ENCODE results near the gene GGT5.
A peak's percentile ranks its signal among the peaks of the same experiment; 100 is the strongest.
"Not testable (repeated sequence)": the region's sequence is repeated elsewhere in the genome, so short reads cannot be mapped to it uniquely, and the experiment has no call there.

Gene GGT5

GRCh38 chr22:24201681-24202614 is 42.9 kb downstream of the GGT5 start:
- no peak for DNase-seq

- DNase-seq: no peak
Observed at GRCh38 chr22:24200619-24201212, 44.2 kb downstream of the GGT5 start.

- DNase-seq: no peak
Observed at GRCh38 chr22:24198682-24199052, 46.2 kb downstream of the GGT5 start.

- DNase-seq: no peak
Observed at GRCh38 chr22:24191893-24192292, 53.0 kb downstream of the GGT5 start.

- no peak for DNase-seq
Observed at GRCh38 chr22:24191381-24191841, 53.5 kb downstream of the GGT5 start.

- no peak for DNase-seq
Observed at GRCh38 chr22:24190596-24191208, 54.2 kb downstream of the GGT5 start.

DNA sequence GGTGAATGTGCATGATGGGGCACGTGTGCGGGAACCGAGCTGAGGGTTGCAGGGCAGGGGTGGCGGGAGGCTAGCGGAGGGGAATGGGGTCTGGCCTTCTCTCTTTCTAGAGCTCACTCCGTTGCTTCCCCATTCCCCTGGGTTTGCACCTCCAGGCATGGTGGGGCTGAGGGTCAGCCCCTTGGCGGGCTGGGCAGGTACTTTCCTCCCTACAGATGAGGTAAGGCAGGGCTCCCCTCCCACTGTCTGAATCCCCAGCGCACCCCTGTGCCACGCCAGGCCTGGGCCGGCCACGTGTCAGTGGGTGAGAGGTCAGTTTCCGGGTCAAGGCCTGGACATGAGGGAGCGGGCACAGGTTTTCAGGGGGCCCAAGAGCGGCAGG is 54.7 kb downstream of the GGT5 start:
- DNase-seq: no peak

GRCh38 chr22:24189249-24190158 is 55.4 kb downstream of the GGT5 start:
- peak; percentile 12 for DNase-seq

GRCh38 chr22:24188705-24189248 is 56.1 kb downstream of the GGT5 start:
- no peak for DNase-seq

DNA sequence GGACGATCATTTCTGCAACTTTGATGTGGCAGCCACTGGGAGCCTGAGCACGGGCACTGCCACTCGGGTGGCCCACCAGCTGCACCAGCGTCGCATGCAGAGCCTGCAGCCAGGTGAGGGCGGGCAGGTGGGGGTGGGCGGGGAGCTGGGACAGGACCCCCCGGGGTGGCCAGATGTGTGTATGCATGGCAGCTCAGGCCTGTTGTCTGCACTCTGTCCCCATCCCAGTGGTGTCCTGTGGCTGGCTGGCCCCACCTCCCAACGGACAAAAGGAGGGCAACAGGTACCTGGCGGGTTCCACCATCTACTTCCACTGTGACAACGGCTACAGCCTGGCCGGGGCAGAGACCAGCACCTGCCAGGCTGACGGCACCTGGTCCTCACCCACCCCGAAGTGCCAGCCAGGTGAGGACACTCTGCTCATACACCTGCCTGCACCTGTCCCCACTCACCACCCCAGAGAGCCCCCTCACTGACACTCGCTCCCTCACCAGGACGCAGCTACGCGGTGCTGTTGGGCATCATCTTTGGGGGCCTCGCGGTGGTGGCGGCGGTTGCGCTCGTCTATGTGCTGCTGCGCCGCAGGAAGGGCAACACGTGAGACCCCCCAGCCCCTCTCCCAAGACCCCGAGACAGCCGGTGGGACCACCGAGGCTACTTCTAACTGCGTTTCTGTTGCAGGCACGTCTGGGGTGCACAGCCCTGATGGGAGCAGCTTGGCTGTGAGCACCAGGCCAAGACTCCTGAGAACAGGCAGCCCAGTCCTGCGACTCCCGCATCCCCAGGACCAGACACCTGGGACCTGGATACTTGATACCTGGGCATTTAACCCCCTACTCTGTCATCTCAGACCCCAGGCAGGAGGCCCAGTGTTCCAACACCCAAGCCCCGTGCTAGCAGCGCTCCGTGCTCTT is 56.9 kb downstream of the GGT5 start:
- no peak for DNase-seq

- no peak for DNase-seq
Observed at GRCh38 chr22:24186892-24187670, 57.8 kb downstream of the GGT5 start.

DNA sequence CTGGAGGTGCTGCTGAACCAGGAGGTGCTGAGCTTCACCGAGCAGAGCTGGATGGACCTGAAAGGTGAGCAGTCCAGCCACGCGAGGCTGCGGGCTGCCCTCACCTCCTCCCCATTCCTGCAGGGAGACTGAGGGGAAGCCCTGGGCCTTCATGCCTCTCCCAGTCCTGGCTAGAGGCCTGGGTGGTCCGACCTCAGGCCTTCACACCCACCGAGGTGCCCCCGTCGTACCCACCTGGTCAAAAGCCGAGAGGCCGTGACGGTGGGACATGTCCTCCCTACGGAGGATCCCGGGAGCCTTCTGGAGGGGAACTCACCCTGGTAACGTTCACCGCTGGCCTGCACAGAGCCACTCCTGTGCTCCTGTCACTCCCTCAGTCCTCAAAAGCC is 58.5 kb downstream of the GGT5 start:
- no peak for DNase-seq

DNA sequence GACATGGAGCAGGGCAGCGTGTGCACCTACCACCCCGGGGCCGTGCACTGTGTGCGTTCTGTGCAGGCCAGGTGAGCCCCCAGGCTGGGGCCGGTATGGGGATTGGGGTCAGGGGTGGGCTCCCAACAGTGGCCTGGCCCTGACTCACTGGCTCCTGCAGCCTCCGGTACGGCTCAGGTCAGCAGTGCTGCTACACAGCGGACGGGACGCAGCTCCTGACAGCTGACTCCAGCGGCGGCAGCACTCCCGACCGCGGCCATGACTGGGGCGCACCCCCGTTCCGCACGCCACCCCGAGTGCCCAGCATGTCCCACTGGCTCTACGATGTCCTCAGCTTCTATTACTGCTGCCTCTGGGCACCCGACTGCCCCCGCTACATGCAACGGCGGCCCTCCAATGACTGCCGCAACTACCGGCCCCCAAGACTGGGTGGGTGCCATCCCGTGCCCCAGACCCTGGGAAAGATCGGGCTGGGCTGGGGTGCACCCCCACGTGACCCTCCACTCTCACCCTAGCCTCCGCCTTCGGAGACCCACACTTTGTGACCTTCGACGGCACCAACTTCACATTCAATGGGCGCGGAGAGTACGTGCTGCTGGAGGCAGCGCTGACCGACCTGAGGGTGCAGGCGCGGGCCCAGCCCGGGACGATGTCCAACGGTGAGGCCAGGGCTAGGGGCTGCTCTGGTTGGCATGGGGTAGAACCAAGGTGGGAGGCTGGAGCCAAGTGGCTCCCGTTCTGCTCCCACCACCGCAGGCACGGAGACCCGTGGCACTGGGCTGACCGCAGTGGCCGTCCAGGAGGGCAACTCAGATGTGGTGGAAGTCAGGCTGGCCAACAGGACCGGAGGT is 59.2 kb downstream of the GGT5 start:
- DNase-seq: no peak

- no peak for DNase-seq
Observed at GRCh38 chr22:24185001-24185500, 59.8 kb downstream of the GGT5 start.

DNA sequence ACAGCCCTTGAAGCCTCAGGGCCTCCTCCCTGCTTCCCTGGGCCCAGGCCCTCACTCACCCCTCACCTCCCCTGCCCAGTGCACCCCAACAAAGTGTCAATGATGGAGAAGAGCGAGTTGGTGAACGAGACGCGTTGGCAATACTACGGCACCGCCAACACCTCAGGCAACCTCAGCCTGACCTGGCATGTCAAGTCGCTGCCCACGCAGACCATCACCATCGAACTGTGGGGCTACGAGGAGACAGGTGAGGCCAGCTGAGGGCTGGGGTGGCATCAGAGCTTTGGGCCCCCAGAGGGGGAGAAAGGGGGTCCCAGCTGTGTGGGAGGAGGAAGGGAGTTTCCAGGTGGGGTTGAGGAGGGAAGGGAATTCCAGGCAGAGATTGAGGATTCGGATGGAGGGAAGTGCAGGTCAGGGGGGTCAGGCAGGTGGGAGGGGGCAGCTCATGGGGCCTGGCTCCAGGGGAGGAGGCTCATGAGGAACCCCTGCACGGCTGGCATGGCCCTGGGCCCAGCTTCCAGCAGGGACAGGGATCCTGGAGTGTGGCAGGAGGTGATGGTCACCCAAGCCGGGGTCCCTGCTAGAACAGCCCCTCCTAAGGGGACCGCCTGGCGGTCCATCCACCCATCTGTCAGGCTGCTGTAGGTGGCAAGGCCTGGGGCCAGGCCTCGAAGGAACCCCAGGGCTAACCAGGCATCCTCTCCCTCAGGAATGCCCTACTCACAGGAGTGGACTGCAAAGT is 60.7 kb downstream of the GGT5 start:
- DNase-seq: no peak

- no peak for DNase-seq
Observed at GRCh38 chr22:24183321-24184031, 61.4 kb downstream of the GGT5 start.

DNA sequence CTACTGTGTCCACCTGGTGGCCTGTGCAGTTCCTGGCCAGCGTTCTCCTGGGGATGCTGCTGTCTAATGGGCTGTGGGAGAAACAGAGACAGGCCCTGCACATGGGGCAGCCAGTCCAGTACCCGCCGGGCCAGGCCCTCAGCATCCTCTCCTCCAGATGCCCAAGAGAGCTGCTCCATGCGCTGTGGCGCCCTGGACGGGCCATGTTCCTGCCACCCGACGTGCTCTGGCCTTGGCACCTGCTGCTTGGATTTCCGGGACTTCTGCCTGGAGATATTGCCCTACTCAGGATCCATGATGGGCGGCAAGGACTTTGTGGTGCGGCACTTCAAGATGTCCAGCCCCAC is 62.0 kb downstream of the GGT5 start:
- DNase-seq: not testable (repeated sequence)

Measured in NCI-H146 (cell line).